Measurements from ENCODE around the gene ITGBL1.

DNA sequence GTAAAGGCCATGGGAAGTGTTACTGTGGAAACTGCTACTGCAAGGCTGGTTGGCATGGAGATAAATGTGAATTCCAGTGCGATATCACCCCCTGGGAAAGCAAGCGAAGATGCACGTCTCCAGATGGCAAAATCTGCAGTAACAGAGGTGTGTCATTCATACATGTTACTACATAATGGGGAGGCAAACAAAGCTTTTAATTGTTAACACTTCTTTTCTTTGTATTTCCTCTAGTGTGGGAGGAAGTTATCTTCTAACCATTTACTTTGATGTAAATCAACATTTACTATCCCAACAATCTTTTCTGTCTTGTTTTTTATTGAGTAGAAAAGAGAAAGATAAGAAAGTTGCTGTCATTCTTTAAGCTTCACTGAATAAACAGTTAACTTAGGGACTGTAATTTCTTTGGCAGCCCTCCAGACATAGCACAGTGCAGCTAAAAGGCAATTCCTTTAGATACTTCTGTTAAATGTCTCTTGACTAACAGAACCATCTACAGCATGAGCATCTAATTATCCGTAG lies 126.9 kb downstream of the ITGBL1 start:
- TF ChIP-seq MAZ (IDR thresholded peaks at IDR 0.05; ENCODE audit: borderline replicate concordance, low read depth, low read length) = no peak
- TF ChIP-seq CTCF (conservative IDR thresholded peaks at IDR 0.05; ENCODE audit: low read depth, low read length) = no peak
- TF ChIP-seq POLR2A (IDR thresholded peaks at IDR 0.05; ENCODE audit: low read depth, low read length) = no peak
- TF ChIP-seq RAD21 (IDR thresholded peaks at IDR 0.05; ENCODE audit: low read length) = no peak
- TF ChIP-seq SMC3 (IDR thresholded peaks at IDR 0.05; ENCODE audit: low read depth, low read length) = no peak
- no peak for TF ChIP-seq BHLHE40 (IDR thresholded peaks at IDR 0.05; ENCODE audit: low read depth, low read length)
- no peak for TF ChIP-seq NFE2L2 (IDR thresholded peaks at IDR 0.05; ENCODE audit: low read depth, low read length)
- no peak for TF ChIP-seq FOS (IDR thresholded peaks at IDR 0.05; ENCODE audit: low read depth, low read length)
- no peak for TF ChIP-seq USF2 (IDR thresholded peaks at IDR 0.05; ENCODE audit: low read depth, low read length)
- no peak for TF ChIP-seq MXI1 (IDR thresholded peaks at IDR 0.05; ENCODE audit: borderline replicate concordance, low read depth, low read length)
- TF ChIP-seq CHD1 (IDR thresholded peaks at IDR 0.05; ENCODE audit: low read depth, low read length) = no peak
- TF ChIP-seq RFX5 (IDR thresholded peaks at IDR 0.05; ENCODE audit: low read depth, low read length) = no peak
- no peak for TF ChIP-seq ELK1 (IDR thresholded peaks at IDR 0.05; ENCODE audit: borderline replicate concordance, low read depth, low read length)
- no peak for TF ChIP-seq MAFK (IDR thresholded peaks at IDR 0.05; ENCODE audit: low read depth, low read length)

All from IMR-90 (cell line).